Lower lobe of right lung (tissue), 2 donors: ENCODE measurements around the gene NWD2. TPM values are rescaled to one million over a fixed set of nuclear protein-coding genes. Genes with fewer than 3 reads are reported as not detected.

Source experiments
- ATAC-seq, 2 donors: fragments of 200-7000 bp; cut with Tn5 transposase; one replicate each; pipeline ENCODE4 v1.9.1; 2020 to 2022; ENCODE audit warnings: mild to moderate bottlenecking in 2 of 2, moderate library complexity in 2 of 2
- DNase-seq: peaks from one replicate; pipeline ENCODE4 v3.0.0-alpha.2; 2020
- H3K27ac ChIP-seq: fragments of 200-600 bp; one replicate; pipeline ENCODE4 v1.8.0; 2022
- H3K27me3 ChIP-seq: fragments of 200-600 bp; one replicate; pipeline ENCODE4 v1.8.0; 2022; ENCODE audit warnings: low read depth
- H3K36me3 ChIP-seq: fragments of 200-600 bp; one replicate; pipeline ENCODE4 v1.8.0; 2022; ENCODE audit warnings: mild to moderate bottlenecking
- H3K4me1 ChIP-seq: fragments of 200-600 bp; one replicate; pipeline ENCODE4 v1.8.0; 2022
- H3K4me3 ChIP-seq: fragments of 200-600 bp; one replicate; pipeline ENCODE4 v1.8.0; 2022; ENCODE audit warnings: mild to moderate bottlenecking
- H3K9me3 ChIP-seq: fragments of 200-600 bp; one replicate; pipeline ENCODE4 v1.8.0; 2022
- CTCF ChIP-seq: fragments of 200-600 bp; IDR thresholded peaks from one replicate; pipeline ENCODE4 v1.8.0; 2022; ENCODE audit warnings: antibody characterized with exemption, mild to moderate bottlenecking
- intact Hi-C: fragments of 100-400 bp; cut with DNase I; formaldehyde crosslinking; loops from one replicate; pipeline ENCODE4 v1.11.0; 2022
- total RNA-seq: library from RNA; stranded (reverse); fragmentation: NEBNext Ultra II Directional; extraction: Animal tissue kit (Norgen Biotek cat#: 25700); gene quantifications from one replicate; pipeline ENCODE4 v1.2.1, GENCODE V29; 2021
- donor health status: DM: no; HTN: yes; CAD: no; lungs with severe emphysema.

The NWD2 gene
- total RNA-seq, 1 donor from 2014 or later: not detected

GRCh38 chr4:37388681-37389365 lies 144.3 kb downstream of the NWD2 start:
- ATAC-seq (peak; percentile 34 to 55), DNase-seq (no peak)
- Histone ChIP-seq H3K27ac (no peak overlapping the region), H3K27me3 (no peaks in the 10 kb centered on the region), H3K36me3 (no peaks in the 10 kb centered on the region), H3K4me1 (peaks cover 7% of the 10 kb centered on the region), H3K9me3 (no peaks in the 10 kb centered on the region), H3K4me3 (no peak overlapping the region)
- intact Hi-C loops: no loop called here
- no peak for TF ChIP-seq CTCF

- Histone ChIP-seq H3K4me3 (no peak overlapping the region), H3K27ac (no peak overlapping the region), H3K27me3 (no peaks in the 10 kb centered on the region), H3K36me3 (no peaks in the 10 kb centered on the region), H3K4me1 (peaks cover 7% of the 10 kb centered on the region), H3K9me3 (no peaks in the 10 kb centered on the region)
- DNase-seq (no peak), ATAC-seq (no peak)
- intact Hi-C loops: no loop called here
- TF ChIP-seq CTCF: no peak
Observed at GRCh38 chr4:37389366-37389765, 144.8 kb downstream of the NWD2 start.

- H3K4me1 ChIP-seq: peaks cover 7% of the 10 kb centered on the region
- peak; percentile 71 to 75 for ATAC-seq
- intact Hi-C loops: no loop called here
- no peak overlapping the region for H3K27ac ChIP-seq
- DNase-seq: no peak
- H3K36me3 ChIP-seq: no peaks in the 10 kb centered on the region
- H3K27me3 ChIP-seq: no peaks in the 10 kb centered on the region
- H3K4me3 ChIP-seq: no peak overlapping the region
- no peaks in the 10 kb centered on the region for H3K9me3 ChIP-seq
- TF ChIP-seq CTCF: peak; percentile 68
Observed at GRCh38 chr4:37389967-37390580, 145.5 kb downstream of the NWD2 start.

- Histone ChIP-seq H3K27ac (no peak overlapping the region), H3K4me1 (peaks cover 7% of the 10 kb centered on the region), H3K27me3 (no peaks in the 10 kb centered on the region), H3K36me3 (no peaks in the 10 kb centered on the region), H3K4me3 (no peak overlapping the region), H3K9me3 (no peaks in the 10 kb centered on the region)
- intact Hi-C loops: no loop called here
- no peak for TF ChIP-seq CTCF
- peak; percentile 56 for DNase-seq
- ATAC-seq: peak; percentile 55 to 56
Observed at GRCh38 chr4:37392521-37393255, 148.1 kb downstream of the NWD2 start.

GRCh38 chr4:37393321-37393720 lies 148.8 kb downstream of the NWD2 start:
- ATAC-seq (no peak), DNase-seq (no peak)
- Histone ChIP-seq H3K9me3 (no peaks in the 10 kb centered on the region), H3K4me1 (peaks cover 7% of the 10 kb centered on the region), H3K27me3 (no peaks in the 10 kb centered on the region), H3K4me3 (no peak overlapping the region), H3K27ac (no peak overlapping the region), H3K36me3 (no peaks in the 10 kb centered on the region)
- intact Hi-C loops: no loop called here
- TF ChIP-seq CTCF: no peak
